Glutamatergic neuron (in vitro differentiated cells): ENCODE data around the gene MTG2. TPM values are rescaled to one million over a fixed set of nuclear protein-coding genes. Genes with fewer than 3 reads are reported as not detected.

Experiments
- DNase-seq: peaks from one replicate; pipeline ENCODE4 v3.0.0; 2022
- H3K27ac Mint-ChIP-seq: one replicate; pipeline ENCODE4 v1.8.0; 2020; ENCODE audit warnings: mild to moderate bottlenecking, mixed read lengths, inconsistent platforms; ENCODE audit not compliant: unreplicated experiment
- H3K27me3 Mint-ChIP-seq: one replicate; pipeline ENCODE4 v1.8.0; 2020; ENCODE audit warnings: mild to moderate bottlenecking, moderate library complexity, mixed read lengths, inconsistent platforms; ENCODE audit not compliant: unreplicated experiment
- H3K36me3 Mint-ChIP-seq: one replicate; pipeline ENCODE4 v1.8.0; 2020; ENCODE audit warnings: mild to moderate bottlenecking, mixed read lengths, inconsistent platforms; ENCODE audit not compliant: unreplicated experiment
- H3K4me1 Mint-ChIP-seq: one replicate; pipeline ENCODE4 v1.8.0; 2020; ENCODE audit warnings: mild to moderate bottlenecking, low read depth, mixed read lengths, inconsistent platforms; ENCODE audit not compliant: unreplicated experiment
- H3K4me3 Mint-ChIP-seq: one replicate; pipeline ENCODE4 v1.8.0; 2020; ENCODE audit warnings: mild to moderate bottlenecking, mixed read lengths, inconsistent platforms; ENCODE audit not compliant: unreplicated experiment
- H3K9me3 Mint-ChIP-seq: one replicate; pipeline ENCODE4 v1.8.0; 2020; ENCODE audit warnings: mild to moderate bottlenecking, moderate library complexity, mixed read lengths, inconsistent platforms; ENCODE audit not compliant: unreplicated experiment
- total RNA-seq: library from RNA; stranded (reverse); fragmentation: NEBNext Ultra II Directional; extraction: Animal tissue kit (Norgen Biotek cat#: 25700); gene quantifications from one replicate; pipeline ENCODE4 v1.2.1, GENCODE V29; 2021; ENCODE audit not compliant: unreplicated experiment
- TF ChIP-seq, protein P1 (sequence below): fragments of 200-600 bp; sonication (generic); IDR thresholded peaks from one replicate; pipeline ENCODE4 v1.5.0; 2021; ENCODE audit not compliant: partially characterized antibody, unreplicated experiment

Gene MTG2
- total RNA-seq, 1 donor from 2014 or later: 27.1 TPM

DNA sequence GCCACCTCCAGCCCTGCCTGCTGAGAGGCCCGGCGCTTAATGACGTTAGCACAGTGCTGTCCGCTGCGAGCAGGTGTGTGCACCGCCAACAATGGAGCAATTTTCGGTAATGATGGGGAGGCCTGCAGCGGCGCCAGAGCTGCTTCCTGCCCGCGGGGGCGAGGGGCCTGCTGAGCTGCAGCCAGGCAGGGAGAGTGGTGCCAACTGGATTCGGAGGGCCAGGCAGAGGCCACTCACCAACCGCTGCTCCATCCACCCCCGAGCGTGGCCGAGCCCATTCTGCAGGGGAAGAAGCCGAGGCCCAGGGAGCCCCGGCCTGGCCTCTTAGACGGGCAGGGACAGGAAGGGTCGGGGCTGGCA is 27.6 kb downstream of the MTG2 start:
- H3K27ac Mint-ChIP-seq: no peak overlapping the region
- TF ChIP-seq, protein P1, sequence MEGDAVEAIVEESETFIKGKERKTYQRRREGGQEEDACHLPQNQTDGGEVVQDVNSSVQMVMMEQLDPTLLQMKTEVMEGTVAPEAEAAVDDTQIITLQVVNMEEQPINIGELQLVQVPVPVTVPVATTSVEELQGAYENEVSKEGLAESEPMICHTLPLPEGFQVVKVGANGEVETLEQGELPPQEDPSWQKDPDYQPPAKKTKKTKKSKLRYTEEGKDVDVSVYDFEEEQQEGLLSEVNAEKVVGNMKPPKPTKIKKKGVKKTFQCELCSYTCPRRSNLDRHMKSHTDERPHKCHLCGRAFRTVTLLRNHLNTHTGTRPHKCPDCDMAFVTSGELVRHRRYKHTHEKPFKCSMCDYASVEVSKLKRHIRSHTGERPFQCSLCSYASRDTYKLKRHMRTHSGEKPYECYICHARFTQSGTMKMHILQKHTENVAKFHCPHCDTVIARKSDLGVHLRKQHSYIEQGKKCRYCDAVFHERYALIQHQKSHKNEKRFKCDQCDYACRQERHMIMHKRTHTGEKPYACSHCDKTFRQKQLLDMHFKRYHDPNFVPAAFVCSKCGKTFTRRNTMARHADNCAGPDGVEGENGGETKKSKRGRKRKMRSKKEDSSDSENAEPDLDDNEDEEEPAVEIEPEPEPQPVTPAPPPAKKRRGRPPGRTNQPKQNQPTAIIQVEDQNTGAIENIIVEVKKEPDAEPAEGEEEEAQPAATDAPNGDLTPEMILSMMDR: no peak
- no peak for DNase-seq
- peaks cover 2% of the 10 kb centered on the region for H3K27me3 Mint-ChIP-seq
- H3K9me3 Mint-ChIP-seq: peaks cover 4% of the 10 kb centered on the region
- no peak overlapping the region for H3K4me3 Mint-ChIP-seq
- no peaks in the 10 kb centered on the region for H3K36me3 Mint-ChIP-seq
- H3K4me1 Mint-ChIP-seq: peaks cover 2% of the 10 kb centered on the region

DNA sequence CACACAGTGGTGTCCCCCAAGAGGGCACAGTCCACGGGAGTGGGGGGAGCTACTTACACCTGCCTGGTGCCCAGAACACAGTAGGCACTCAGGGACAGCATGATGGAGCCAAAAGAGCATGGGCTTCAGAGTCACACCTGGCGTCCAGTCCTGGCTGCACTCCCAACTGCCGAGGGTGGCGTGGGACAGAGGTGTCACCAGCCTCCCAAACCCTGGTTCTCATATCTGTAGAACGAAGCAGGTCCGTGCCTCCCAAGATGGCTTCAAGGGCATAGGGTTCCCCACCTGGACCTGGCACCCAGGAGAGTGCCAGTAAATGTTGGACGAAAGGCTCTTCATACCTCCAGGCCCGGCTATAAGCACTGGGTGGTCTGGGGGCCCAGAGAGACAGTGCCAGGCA is 28.4 kb downstream of the MTG2 start:
- no peak overlapping the region for H3K27ac Mint-ChIP-seq
- no peaks in the 10 kb centered on the region for H3K36me3 Mint-ChIP-seq
- peaks cover 2% of the 10 kb centered on the region for H3K27me3 Mint-ChIP-seq
- H3K4me1 Mint-ChIP-seq: peaks cover 2% of the 10 kb centered on the region
- DNase-seq: no peak
- TF ChIP-seq, protein P1: no peak
- no peak overlapping the region for H3K4me3 Mint-ChIP-seq
- H3K9me3 Mint-ChIP-seq: peaks cover 4% of the 10 kb centered on the region

DNA sequence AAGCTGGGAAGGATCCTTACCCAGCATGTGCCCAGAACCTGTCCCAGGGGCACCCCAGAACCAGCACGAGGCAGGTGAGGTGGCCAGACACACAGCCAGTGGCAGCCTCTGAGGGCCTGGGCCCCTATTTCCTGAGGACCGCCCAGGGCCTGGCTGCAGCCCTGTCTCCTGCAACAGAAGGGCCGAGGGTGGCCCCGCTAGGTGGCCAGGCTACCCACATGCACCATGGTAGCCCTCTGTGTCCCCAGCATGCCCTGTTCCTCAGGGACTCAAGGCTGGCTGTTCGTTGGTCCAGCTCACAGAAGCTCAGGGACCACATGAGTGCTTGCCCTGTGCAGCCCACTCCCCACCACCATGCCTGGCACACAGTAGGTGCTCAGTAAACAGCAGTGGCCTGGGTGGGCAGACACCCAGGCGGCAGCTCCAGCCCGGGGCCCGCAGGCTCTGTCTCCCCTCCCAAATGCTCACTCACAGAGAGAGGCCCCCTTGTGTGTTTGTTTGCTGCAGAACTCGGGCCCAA is 29.0 kb downstream of the MTG2 start:
- H3K27me3 Mint-ChIP-seq: no peaks in the 10 kb centered on the region
- TF ChIP-seq, protein P1: no peak
- H3K27ac Mint-ChIP-seq: peak overlapping the region; percentile 87
- no peak overlapping the region for H3K4me3 Mint-ChIP-seq
- H3K36me3 Mint-ChIP-seq: no peaks in the 10 kb centered on the region
- H3K4me1 Mint-ChIP-seq: peaks cover 2% of the 10 kb centered on the region
- H3K9me3 Mint-ChIP-seq: peaks cover 3% of the 10 kb centered on the region
- no peak for DNase-seq

DNA sequence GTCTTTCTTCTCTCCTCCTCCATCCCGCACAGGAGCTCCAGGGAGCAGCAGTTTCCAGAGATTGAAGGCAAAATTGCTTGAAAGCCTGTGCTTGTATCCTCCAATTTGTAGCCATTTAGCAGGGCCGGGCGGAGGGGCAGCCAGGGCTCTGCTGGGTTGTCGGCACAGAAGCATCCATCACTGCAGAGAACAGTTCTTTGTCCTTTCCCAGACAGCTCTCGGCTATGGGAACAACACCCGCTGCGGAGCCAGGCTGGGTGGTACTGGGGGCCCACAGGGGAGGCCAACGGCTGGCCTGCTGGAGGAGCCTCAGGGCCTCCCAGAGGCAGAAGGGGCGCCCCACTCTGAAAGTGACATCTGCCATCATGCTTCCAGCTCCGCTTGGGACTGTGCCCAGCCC is 29.5 kb downstream of the MTG2 start:
- TF ChIP-seq, protein P1: no peak
- Mint-ChIP-seq H3K27me3 (no peaks in the 10 kb centered on the region), H3K4me3 (no peak overlapping the region), H3K9me3 (peaks cover 3% of the 10 kb centered on the region), H3K27ac (peak overlapping the region; percentile 87), H3K36me3 (no peaks in the 10 kb centered on the region), H3K4me1 (peaks cover 2% of the 10 kb centered on the region)
- peak; percentile 44 for DNase-seq

DNA sequence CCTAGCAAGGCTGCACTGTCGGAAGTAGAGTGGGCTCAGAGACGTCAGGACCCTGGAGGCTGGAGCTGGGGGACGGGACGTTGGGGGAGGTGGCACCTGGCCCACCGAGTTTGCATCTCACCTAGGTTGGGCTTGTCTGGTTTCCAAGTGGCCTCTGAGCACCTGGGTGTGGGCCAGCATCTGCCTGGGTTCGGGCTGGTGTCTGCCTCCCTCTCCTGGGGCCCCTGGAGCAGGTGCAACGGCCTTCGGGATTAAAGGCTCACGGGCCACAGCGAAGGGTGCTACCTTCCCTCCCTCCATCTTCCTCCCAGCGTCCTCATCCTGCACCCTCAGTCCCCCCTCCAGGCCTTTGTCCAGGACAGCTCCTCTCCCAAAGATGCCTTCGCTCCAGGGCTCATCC is 31.2 kb downstream of the MTG2 start:
- H3K27ac Mint-ChIP-seq: no peak overlapping the region
- peaks cover 4% of the 10 kb centered on the region for H3K9me3 Mint-ChIP-seq
- no peaks in the 10 kb centered on the region for H3K27me3 Mint-ChIP-seq
- H3K4me1 Mint-ChIP-seq: peaks cover 3% of the 10 kb centered on the region
- no peaks in the 10 kb centered on the region for H3K36me3 Mint-ChIP-seq
- no peak for DNase-seq
- no peak overlapping the region for H3K4me3 Mint-ChIP-seq
- TF ChIP-seq, protein P1: no peak
